HepG2 (cell line): ENCODE measurements around the gene TAMALIN. TPM values are rescaled to one million over a fixed set of nuclear protein-coding genes. Genes with fewer than 3 reads are reported as not detected.

ENCODE experiments used
- CHCHD3 ChIP-seq: sonication (generic); formaldehyde crosslinking; IDR thresholded peaks from 2 replicates; pipeline ENCODE4 v1.8.0; 2022; ENCODE audit warnings: mild to moderate bottlenecking, missing genetic modification reagents, moderate library complexity
- DMTF1 ChIP-seq: sonication (generic); formaldehyde crosslinking; IDR thresholded peaks from 2 replicates; pipeline ENCODE4 v1.4.0; 2020; ENCODE audit warnings: mild to moderate bottlenecking, missing genetic modification reagents
- KAT7 ChIP-seq: IDR thresholded peaks from 2 replicates; pipeline ENCODE4 v1.6.1; 2018; ENCODE audit warnings: borderline replicate concordance, missing compliant biosample characterization
- MAX ChIP-seq: IDR thresholded peaks from 2 replicates; pipeline ENCODE4 v1.6.1; 2012; ENCODE audit warnings: inconsistent platforms
- NR2C2 ChIP-seq: sonication (generic); formaldehyde crosslinking; IDR thresholded peaks from 2 replicates; pipeline ENCODE4 v1.4.0; 2020; ENCODE audit warnings: missing genetic modification reagents, mild to moderate bottlenecking, moderate library complexity, borderline replicate concordance
- NRL ChIP-seq: sonication (generic); formaldehyde crosslinking; IDR thresholded peaks from 2 replicates; pipeline ENCODE4 v1.5.0; 2020; ENCODE audit warnings: missing genetic modification reagents, mild to moderate bottlenecking, moderate library complexity, borderline replicate concordance
- PATZ1 ChIP-seq: sonication (generic); formaldehyde crosslinking; IDR thresholded peaks from 2 replicates; pipeline ENCODE4 v1.4.0; 2020; ENCODE audit warnings: missing genetic modification reagents
- XRCC5 ChIP-seq: fragments of 200-400 bp; formaldehyde crosslinking; optimal IDR thresholded peaks from 2 replicates; pipeline ENCODE3; 2017; ENCODE audit warnings: mild to moderate bottlenecking, low read length
- ZMYM4 ChIP-seq: sonication (generic); formaldehyde crosslinking; IDR thresholded peaks from 2 replicates; pipeline ENCODE4 v1.8.1; 2023; ENCODE audit warnings: mild to moderate bottlenecking, missing genetic modification reagents
- ZNF138 ChIP-seq: sonication (generic); formaldehyde crosslinking; IDR thresholded peaks from 2 replicates; pipeline ENCODE4 v1.5.0; 2020; ENCODE audit warnings: mild to moderate bottlenecking, low read depth, missing genetic modification reagents
- ZNF333 ChIP-seq: sonication (generic); formaldehyde crosslinking; IDR thresholded peaks from 2 replicates; pipeline ENCODE4 v1.4.0; 2020; ENCODE audit warnings: mild to moderate bottlenecking, missing genetic modification reagents, borderline replicate concordance
- ZNF414 ChIP-seq: sonication (generic); formaldehyde crosslinking; IDR thresholded peaks from 2 replicates; pipeline ENCODE4 v1.5.0; 2020; ENCODE audit warnings: missing genetic modification reagents
- ZNF512 ChIP-seq: sonication (generic); formaldehyde crosslinking; IDR thresholded peaks from 2 replicates; pipeline ENCODE4 v1.4.0; 2020; ENCODE audit warnings: mild to moderate bottlenecking, missing genetic modification reagents
- ZNF605 ChIP-seq: sonication (generic); formaldehyde crosslinking; IDR thresholded peaks from 2 replicates; pipeline ENCODE4 v1.8.0; 2022; ENCODE audit warnings: mild to moderate bottlenecking, missing genetic modification reagents
- ZNF607 ChIP-seq: sonication (generic); formaldehyde crosslinking; IDR thresholded peaks from 2 replicates; pipeline ENCODE4 v1.5.1; 2020; ENCODE audit warnings: missing genetic modification reagents, mild to moderate bottlenecking, borderline replicate concordance
- ZNF691 ChIP-seq: sonication (generic); formaldehyde crosslinking; IDR thresholded peaks from 2 replicates; pipeline ENCODE4 v1.4.0; 2020; ENCODE audit warnings: missing genetic modification reagents, low read depth, mild to moderate bottlenecking, borderline replicate concordance
- ZNF776 ChIP-seq: sonication (generic); formaldehyde crosslinking; IDR thresholded peaks from 2 replicates; pipeline ENCODE4 v1.4.0; 2020; ENCODE audit warnings: mild to moderate bottlenecking, missing genetic modification reagents
- ZNF800 ChIP-seq: sonication (generic); formaldehyde crosslinking; IDR thresholded peaks from 2 replicates; pipeline ENCODE4 v1.4.0; 2020; ENCODE audit warnings: missing genetic modification reagents
- polyA plus RNA-seq, 8 experiments: library from polyadenylated mRNA; depleted of rRNA in 3 of 8; stranded (reverse) in 7 of 8; unstranded in 1 of 8; fragments of >200 nt; fragmentation: Illumina TruSeq in 4 of 8; extraction: Trizol in 4 of 8; gene quantifications; 2 replicates each; pipeline versions ENCODE4 v1.2.1 to v1.2.3, GENCODE V29; 2011 to 2016; ENCODE audit warnings: low read depth in 4 of 8, missing spikeins in 1 of 8, mixed read lengths in 1 of 8; ENCODE audit not compliant: insufficient read depth in 1 of 8
- total RNA-seq, 5 experiments: library from RNA; depleted of rRNA; stranded (reverse); fragments of >200 nt; fragmentation: Illumina TruSeq; extraction: Trizol; gene quantifications; 2 replicates each; pipeline ENCODE4 v1.2.3, GENCODE V29; 2016; ENCODE audit warnings: low read depth in 1 of 5

TAMALIN gene
- total and polyA plus RNA-seq, 2 of the 13 experiments (the other 11 are each of a cell fraction or from before 2014, with no cell fraction given): 2.9 to 10.9 TPM

GRCh38 chr12:52022841-52023181, 16.1 kb downstream of the TAMALIN start (continued):
- TF ChIP-seq ZNF512 (CRISPR knock-in tag) (0 out of 2 replicates have a peak, but pooled peaks have one; percentile 8), PATZ1 (CRISPR knock-in tag) (peak; percentile 51; the same call in 1 of the 2 replicates), ZNF333 (CRISPR knock-in tag) (no peak), MAX (0 out of 2 replicates have a peak, but pooled peaks have one; percentile 30), DMTF1 (CRISPR knock-in tag) (no peak), ZNF776 (CRISPR knock-in tag) (no peak), ZNF605 (CRISPR knock-in tag) (0 out of 2 replicates have a peak, but pooled peaks have one; percentile 7), ZNF800 (peak; percentile 76), NRL (0 out of 2 replicates have a peak, but pooled peaks have one; percentile 19), ZNF414 (CRISPR knock-in tag) (no peak), XRCC5 (peak; percentile 14), ZMYM4 (0 out of 2 replicates have a peak, but pooled peaks have one; percentile 31), ZNF607 (CRISPR knock-in tag) (no peak), NR2C2 (CRISPR knock-in tag) (0 out of 2 replicates have a peak, but pooled peaks have one; percentile 19), CHCHD3 (CRISPR knock-in tag) (0 out of 2 replicates have a peak, but pooled peaks have one; percentile 36), KAT7 (CRISPR knock-in tag) (no peak), ZNF138 (CRISPR knock-in tag) (no peak), ZNF691 (CRISPR knock-in tag) (0 out of 2 replicates have a peak, but pooled peaks have one; percentile 27)
